Renal cortex interstitium (tissue), 11 donors: Measurements from ENCODE around the gene DENND2C. TPM values are rescaled to one million over a fixed set of nuclear protein-coding genes. Genes with fewer than 3 reads are reported as not detected.
A peak's percentile ranks its signal among the peaks of the same experiment; 100 is the strongest.
"Not testable (repeated sequence)": the region's sequence is repeated elsewhere in the genome, so short reads cannot be mapped to it uniquely, and the experiment has no call there.

Source experiments
- DNase-seq, 11 donors: peaks; one replicate each; pipeline ENCODE4 v3.0.0-alpha.2; 2013; ENCODE audit warnings: low read depth in 9 of 11, low spot score in 4 of 11; ENCODE audit errors: extremely low read depth in 1 of 11
- polyA plus RNA-seq, 3 donors: library from polyadenylated mRNA; unstranded; fragments of 120-200 nt; gene quantifications; one replicate each; pipeline ENCODE4 v1.2.1, GENCODE V29; 2013; ENCODE audit not compliant: insufficient read length in 3 of 3

DENND2C gene
- polyA plus RNA-seq, 3 donors: 3.5 to 3.8 (median 3.7) TPM

- DNase-seq: no peak
Measured at GRCh38 chr1:114618606-114619005, 51.2 kb downstream of the DENND2C start.

- no peak for DNase-seq
Measured at GRCh38 chr1:114610546-114611245, 59.2 kb downstream of the DENND2C start.

GRCh38 chr1:114609826-114610225 is 60.0 kb downstream of the DENND2C start:
- no peak for DNase-seq

GRCh38 chr1:114609026-114609425 is 60.8 kb downstream of the DENND2C start:
- DNase-seq: no peak

GRCh38 chr1:114607223-114607622 is 62.6 kb downstream of the DENND2C start:
- DNase-seq: no peak

GRCh38 chr1:114597949-114598348 is 71.9 kb downstream of the DENND2C start:
- no peak for DNase-seq

- no peak for DNase-seq
Measured at GRCh38 chr1:114595602-114596001, 74.2 kb downstream of the DENND2C start.

GRCh38 chr1:114594046-114594445 is 75.8 kb downstream of the DENND2C start:
- no peak for DNase-seq

- DNase-seq: no peak
Measured at GRCh38 chr1:114589122-114589521, 80.7 kb downstream of the DENND2C start.

- no peak for DNase-seq
Measured at GRCh38 chr1:114588196-114588689, 81.6 kb downstream of the DENND2C start.

GRCh38 chr1:114587203-114587991 is 82.5 kb downstream of the DENND2C start:
- no peak for DNase-seq

GRCh38 chr1:114586513-114587047 is 83.3 kb downstream of the DENND2C start:
- DNase-seq: no peak

GRCh38 chr1:114585231-114585630 is 84.6 kb downstream of the DENND2C start:
- DNase-seq: no peak

GRCh38 chr1:114581335-114582287 is 88.2 kb downstream of the DENND2C start, which contains the start of gene BCAS2:
Gene BCAS2 (minus strand): TSS chr1:114581615. CDS start chr1:114581591, 24 bp downstream.
- DNase-seq: peak; percentile 96 to 99 (median 98)

GRCh38 chr1:114574365-114574764 is 95.5 kb downstream of the DENND2C start:
- no peak for DNase-seq

GRCh38 chr1:114564141-114564540 is 105.7 kb downstream of the DENND2C start:
- no peak for DNase-seq

- not testable (repeated sequence) for DNase-seq
Measured at GRCh38 chr1:114562978-114563510, 106.8 kb downstream of the DENND2C start.

- no peak for DNase-seq
Measured at GRCh38 chr1:114561333-114561732, 108.5 kb downstream of the DENND2C start.

- no peak for DNase-seq
Measured at GRCh38 chr1:114559356-114559755, 110.5 kb downstream of the DENND2C start.
